GF-D8 (cell line): Measurements from ENCODE around the gene CYB5R4.
"Not testable (repeated sequence)": the region's sequence is repeated elsewhere in the genome, so short reads cannot be mapped to it uniquely, and the experiment has no call there.

Source experiments
- DNase-seq: peaks from one replicate; lab custom pipeline; 2025; lab: John Stamatoyannopoulos, UW

Gene CYB5R4

DNA sequence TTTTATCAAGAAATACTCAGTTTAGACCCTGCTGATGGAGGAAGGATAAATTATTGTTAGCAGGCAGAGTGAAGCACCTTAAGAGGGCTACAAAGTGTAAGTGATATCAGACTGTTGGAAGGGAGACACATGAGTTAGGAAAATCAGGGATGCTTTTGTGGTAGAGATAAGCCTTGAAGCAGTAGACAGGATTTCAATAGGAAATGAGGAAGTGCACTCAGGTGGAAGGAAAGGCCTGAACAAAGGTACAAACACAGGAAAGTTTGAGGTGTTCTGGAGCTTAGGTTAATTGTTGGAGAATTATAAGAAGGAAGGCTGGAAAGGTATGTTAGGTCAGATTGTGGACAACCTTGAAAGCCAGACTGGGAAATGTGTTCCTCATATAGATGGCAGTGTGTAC, 7.6 kb downstream of the CYB5R4 start:
- no peak for DNase-seq

DNA sequence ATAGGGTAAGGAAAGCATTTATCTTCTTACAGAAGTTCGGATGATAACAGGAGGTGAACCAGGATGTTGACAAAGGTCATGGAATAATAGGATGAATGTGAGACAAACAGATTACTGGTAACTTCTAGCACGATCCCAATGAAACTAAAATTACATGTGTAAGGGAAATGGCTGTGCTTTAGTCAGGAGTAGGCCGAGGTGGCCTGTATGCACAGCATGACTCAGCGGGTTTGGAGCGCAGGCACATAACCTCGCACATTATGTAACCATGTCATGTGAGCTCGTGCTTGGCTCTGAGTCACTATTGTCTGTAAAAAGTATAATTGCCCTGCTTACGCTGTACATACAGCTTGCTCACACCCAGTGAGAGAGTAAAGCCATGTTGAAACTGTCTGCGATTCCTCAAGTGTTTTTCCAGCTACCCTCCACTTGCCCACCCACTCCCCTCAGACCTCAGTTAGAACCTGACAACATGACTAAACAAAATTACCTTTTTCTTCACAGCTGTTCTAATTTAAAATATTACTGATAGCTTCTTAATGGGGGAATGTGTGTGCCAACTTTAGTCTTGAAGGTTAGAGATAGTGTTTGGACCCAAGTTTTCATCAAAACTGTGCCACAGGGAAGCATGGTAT, 8.2 kb downstream of the CYB5R4 start:
- no peak for DNase-seq

GRCh38 chr6:83868639-83869038, 9.2 kb downstream of the CYB5R4 start:
- no peak for DNase-seq

- no peak for DNase-seq
Measured at GRCh38 chr6:83870649-83871048, 11.2 kb downstream of the CYB5R4 start.

GRCh38 chr6:83872386-83873118, 13.1 kb downstream of the CYB5R4 start:
- no peak for DNase-seq

- DNase-seq, result peak; percentile 46
Measured at GRCh38 chr6:83873869-83874268, 14.4 kb downstream of the CYB5R4 start.

GRCh38 chr6:83875843-83876242, 16.4 kb downstream of the CYB5R4 start:
- DNase-seq, result no peak

- DNase-seq, result no peak
Measured at GRCh38 chr6:83878902-83879644, 19.6 kb downstream of the CYB5R4 start.

DNA sequence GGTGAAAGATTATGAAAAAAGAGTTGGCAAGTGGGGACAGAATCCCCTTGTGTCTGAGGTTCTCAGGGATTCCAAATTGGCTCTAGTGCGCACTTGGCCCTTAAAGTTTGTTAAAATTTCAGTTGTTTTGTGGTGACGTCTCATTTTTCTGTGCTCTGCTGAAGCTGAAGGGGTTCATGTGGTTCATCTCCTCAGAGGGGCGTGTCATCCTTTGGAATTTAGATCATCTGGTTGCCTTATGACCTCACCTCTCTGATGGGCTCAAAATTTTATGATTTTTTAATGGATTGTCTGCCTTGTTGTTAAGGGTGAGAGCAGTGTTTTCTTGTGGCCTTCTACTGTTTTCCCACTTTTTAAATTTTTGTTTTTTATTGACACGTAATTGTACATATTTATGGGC, 20.3 kb downstream of the CYB5R4 start:
- no peak for DNase-seq

GRCh38 chr6:83883240-83883639, 23.8 kb downstream of the CYB5R4 start:
- DNase-seq, result no peak

DNA sequence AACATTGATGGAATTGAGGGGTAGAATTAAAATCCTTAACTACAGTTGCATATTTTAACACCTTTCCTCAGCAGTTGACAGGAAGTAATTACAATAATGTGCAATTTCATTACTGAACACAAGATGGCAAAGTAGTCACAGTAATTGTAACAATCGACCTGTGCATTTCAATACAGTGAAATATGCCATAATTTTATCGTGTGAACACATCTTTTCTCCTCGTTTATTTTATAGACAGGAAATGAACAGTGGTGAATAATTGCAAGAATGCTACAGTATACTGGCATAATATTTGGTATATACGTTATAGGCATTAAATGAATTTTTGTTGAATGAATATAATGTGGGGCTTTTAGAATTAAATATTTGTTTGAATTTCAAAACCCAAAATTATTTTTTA, 25.0 kb downstream of the CYB5R4 start:
- peak; percentile 50 for DNase-seq

- DNase-seq, result no peak
Measured at GRCh38 chr6:83885984-83886383, 26.5 kb downstream of the CYB5R4 start.

GRCh38 chr6:83889621-83890020, 30.1 kb downstream of the CYB5R4 start:
- no peak for DNase-seq

GRCh38 chr6:83890520-83890919, 31.0 kb downstream of the CYB5R4 start:
- no peak for DNase-seq

GRCh38 chr6:83891586-83891985, 32.1 kb downstream of the CYB5R4 start:
- DNase-seq, result no peak

- DNase-seq, result no peak
Measured at GRCh38 chr6:83893024-83893423, 33.5 kb downstream of the CYB5R4 start.

DNA sequence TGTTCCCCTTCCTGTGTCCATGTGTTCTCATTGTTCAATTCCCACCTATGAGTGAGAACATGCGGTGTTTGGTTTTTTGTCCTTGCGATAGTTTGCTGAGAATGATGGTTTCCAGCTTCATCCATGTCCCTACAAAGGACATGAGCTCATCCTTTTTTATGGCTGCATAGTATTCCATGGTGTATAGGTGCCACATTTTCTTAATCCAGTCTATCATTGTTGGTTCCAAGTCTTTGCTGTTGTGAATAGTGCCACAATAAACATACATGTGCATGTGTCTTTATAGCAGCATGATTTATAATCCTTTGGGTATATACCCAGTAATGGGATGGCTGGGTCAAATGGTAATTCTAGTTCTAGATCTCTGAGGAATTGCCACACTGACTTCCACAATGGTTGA, 37.6 kb downstream of the CYB5R4 start:
- not testable (repeated sequence) for DNase-seq

DNA sequence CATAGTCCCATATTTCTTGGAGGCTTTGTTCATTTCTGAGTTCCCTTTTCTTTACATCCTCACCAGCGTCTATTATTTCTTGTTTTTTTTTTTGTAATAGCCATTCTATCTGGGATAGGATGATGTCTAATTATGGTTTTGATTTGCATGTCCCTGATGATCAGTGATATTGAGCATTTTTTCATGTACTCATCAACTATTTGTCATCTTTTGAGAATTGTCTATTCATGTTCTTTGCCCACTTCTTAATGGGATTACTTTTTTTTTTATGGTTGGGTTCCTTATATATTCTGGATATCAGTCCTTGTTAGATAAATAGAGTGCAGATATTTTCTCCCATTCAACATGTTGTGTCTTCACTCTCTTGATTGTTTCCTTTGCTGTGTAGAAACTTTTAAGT, 42.1 kb downstream of the CYB5R4 start:
- no peak for DNase-seq

DNA sequence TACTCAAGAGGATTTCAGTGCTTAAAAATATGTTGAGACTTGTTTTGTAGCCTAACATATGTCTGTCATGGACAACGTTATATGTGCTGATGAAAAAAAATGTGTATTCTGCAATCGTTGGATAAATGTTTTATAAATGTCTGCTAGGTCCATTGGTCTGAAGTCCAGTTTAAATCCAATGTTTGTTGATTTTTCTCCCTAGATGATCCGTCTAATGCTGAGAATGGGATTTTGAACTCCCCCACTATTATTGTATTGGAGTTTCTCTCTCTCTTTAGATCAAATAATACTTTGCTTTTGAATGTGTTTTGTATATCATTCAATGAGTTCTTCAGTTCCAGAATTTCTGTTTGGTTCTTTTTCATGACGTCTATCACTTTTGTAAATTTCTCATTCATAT, 44.9 kb downstream of the CYB5R4 start:
- DNase-seq, result no peak

- DNase-seq, result no peak
Measured at GRCh38 chr6:83905648-83906047, 46.2 kb downstream of the CYB5R4 start.

DNA sequence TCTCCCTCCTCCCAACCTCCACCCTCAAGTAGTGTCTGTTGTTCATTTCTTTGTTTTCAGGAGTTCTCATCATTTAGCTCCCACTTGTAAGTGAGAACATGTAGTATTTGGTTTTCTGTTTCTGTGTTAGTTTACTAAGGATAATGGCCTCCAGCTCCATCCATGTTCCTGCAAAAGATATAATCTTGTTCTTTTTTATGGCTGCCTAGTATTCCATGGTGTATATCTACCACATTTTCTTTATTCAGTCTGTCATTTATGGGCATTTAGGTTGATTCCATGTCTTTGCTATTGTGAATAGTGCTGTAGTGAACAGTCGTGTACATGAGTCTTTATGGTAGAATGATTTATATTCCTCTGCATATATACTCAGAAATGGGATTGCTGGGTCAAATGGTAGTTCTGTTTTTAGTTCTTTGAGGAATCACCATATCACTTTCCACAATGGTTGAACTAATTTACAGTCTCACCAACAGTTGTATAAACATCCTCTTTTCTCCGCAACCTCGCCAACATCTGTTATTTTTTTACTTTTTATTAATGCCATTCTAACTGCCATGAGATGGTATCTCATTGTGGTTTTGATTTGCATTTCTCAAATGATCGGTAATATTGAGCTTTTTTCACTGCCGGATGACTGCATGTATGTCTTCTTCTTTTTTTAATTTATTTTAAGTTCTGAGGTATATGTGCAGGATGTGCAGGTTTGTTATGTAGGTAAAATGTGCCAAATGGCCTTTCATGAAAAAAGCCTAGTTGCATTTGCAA, 48.3 kb downstream of the CYB5R4 start:
- DNase-seq, result not testable (repeated sequence)

DNA sequence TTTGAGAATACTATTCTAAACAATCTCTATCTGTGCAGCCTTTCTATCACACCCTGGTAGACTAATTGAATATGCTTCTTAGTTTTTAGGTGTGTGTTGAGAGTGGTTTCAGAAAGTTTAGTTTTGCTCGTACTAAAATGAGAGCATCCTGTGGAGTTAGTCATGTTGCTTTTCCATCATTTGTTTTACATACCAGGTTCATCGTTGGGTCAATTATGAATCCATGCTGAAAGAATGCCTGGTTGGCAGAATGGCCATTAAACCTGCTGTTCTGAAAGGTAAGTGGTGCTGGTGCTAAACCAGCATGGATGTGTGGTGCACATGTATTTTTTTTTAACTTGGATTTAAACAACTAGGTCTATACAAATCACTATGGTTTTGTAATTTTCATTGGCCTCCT, 49.3 kb downstream of the CYB5R4 start:
- DNase-seq, result no peak
